H1 (cell line): ENCODE measurements around the gene KLF9. TPM values are rescaled to one million over a fixed set of nuclear protein-coding genes. Genes with fewer than 3 reads are reported as not detected.

Experiments used
- CTCF ChIA-PET: fragments of 300-600 bp; sonication (Branson Sonifier 250); formaldehyde crosslinking; loops from one replicate; lab custom pipeline; 2021; ENCODE audit not compliant: partially characterized antibody; lab: Charles Lee
- POLR2A ChIA-PET: fragments of 300-600 bp; sonication (Branson Sonifier 250); formaldehyde crosslinking; loops from one replicate; lab custom pipeline; 2021; ENCODE audit warnings: inconsistent platforms; ENCODE audit not compliant: partially characterized antibody; lab: Charles Lee
- DNase-seq, 2 experiments: peaks; one replicate each; pipeline versions ENCODE4 v3.0.0 to v3.0.0-alpha.2; 2010 to 2022; ENCODE audit warnings: low spot score in 2 of 2, low read depth in 1 of 2, mixed read lengths in 1 of 2
- FAIRE-seq: peaks from 2 replicates; lab custom pipeline; 2011; peaks lifted over from hg19 to GRCh38; lab: Jason Lieb, UNC
- H2AFZ ChIP-seq: 2 replicates; pipeline ENCODE4 v1.8.1; 2012; ENCODE audit warnings: low read length, inconsistent platforms
- H2AK5ac ChIP-seq: 2 replicates; pipeline ENCODE4 v1.6.1; 2013; ENCODE audit warnings: low read depth, low read length
- H2BK120ac ChIP-seq: replicated peaks from 2 replicates; pipeline ENCODE3; 2013; ENCODE audit warnings: low read depth, low read length, inconsistent platforms
- H2BK12ac ChIP-seq: 2 replicates; pipeline ENCODE4 v1.6.1; 2013; ENCODE audit warnings: low read depth, low read length
- H2BK15ac ChIP-seq: 2 replicates; pipeline ENCODE4 v1.6.1; 2013; ENCODE audit warnings: low read length
- H2BK20ac ChIP-seq: 2 replicates; pipeline ENCODE4 v1.6.1; 2013; ENCODE audit warnings: low read length
- H2BK5ac ChIP-seq: 2 replicates; pipeline ENCODE4 v1.6.1; 2013; ENCODE audit warnings: low read depth, low read length
- H3K14ac ChIP-seq: 2 replicates; pipeline ENCODE4 v1.6.1; 2013; ENCODE audit warnings: inconsistent platforms; ENCODE audit not compliant: insufficient read length
- H3K18ac ChIP-seq: 2 replicates; pipeline ENCODE4 v1.6.1; 2013; ENCODE audit warnings: low read length; ENCODE audit errors: extremely low read depth
- H3K23ac ChIP-seq: 2 replicates; pipeline ENCODE4 v1.6.1; 2013; ENCODE audit warnings: inconsistent platforms; ENCODE audit not compliant: insufficient read length
- H3K23me2 ChIP-seq: 2 replicates; pipeline ENCODE4 v1.6.1; 2013; ENCODE audit warnings: low read depth, low read length
- H3K27ac ChIP-seq: 2 replicates; pipeline ENCODE4 v1.6.1; 2011; ENCODE audit warnings: low read depth, low read length, inconsistent platforms
- H3K27me3 ChIP-seq, 4 experiments: replicated peaks in 1 of 4; 1 replicate in 1 of 4; 2 replicates in 3 of 4; pipeline versions ENCODE4 v1.6.1 to v1.8.1; 2011 to 2013; ENCODE audit warnings: low read length in 3 of 4, mild to moderate bottlenecking in 3 of 4, inconsistent platforms in 2 of 4, mixed read lengths in 2 of 4, moderate library complexity in 1 of 4; ENCODE audit not compliant: control insufficient read depth in 3 of 4, insufficient read depth in 3 of 4; ENCODE audit errors: extremely low read depth in 1 of 4
- H3K36me3 ChIP-seq, 4 experiments: 2 replicates each; pipeline versions ENCODE4 v1.6.1 to v1.8.1; 2011 to 2013; ENCODE audit warnings: mild to moderate bottlenecking in 4 of 4, low read length in 3 of 4, moderate library complexity in 2 of 4, control low read depth in 1 of 4, inconsistent platforms in 1 of 4; ENCODE audit not compliant: insufficient read depth in 4 of 4, control insufficient read depth in 2 of 4
- H3K4ac ChIP-seq: replicated peaks from 2 replicates; pipeline ENCODE3; 2013; ENCODE audit warnings: low read length, low read depth, mixed read lengths, inconsistent platforms; ENCODE audit not compliant: insufficient read length
- H3K4me1 ChIP-seq, 4 experiments: replicated peaks in 1 of 4; 1 replicate in 1 of 4; 2 replicates in 3 of 4; pipeline versions ENCODE4 v1.6.1 to v1.8.1; 2011 to 2013; ENCODE audit warnings: low read length in 3 of 4, inconsistent platforms in 2 of 4, mixed read lengths in 1 of 4; ENCODE audit not compliant: insufficient read depth in 4 of 4, control insufficient read depth in 3 of 4
- H3K4me2 ChIP-seq, 2 experiments: 2 replicates each; pipeline versions ENCODE4 v1.6.1 to v1.8.1; 2011 to 2013; ENCODE audit warnings: low read depth in 2 of 2, low read length in 2 of 2, control low read depth in 1 of 2, inconsistent platforms in 1 of 2, mild to moderate bottlenecking in 1 of 2; ENCODE audit not compliant: insufficient read depth in 1 of 2
- H3K4me3 ChIP-seq, 4 experiments: fragments of 200-600, 300-600 bp in 1 of 4; sonication (generic), shearing (Covaris generic), sonication (Bioruptor Twin) in 1 of 4; 2 replicates each; pipeline versions ENCODE4 v1.5.1 to v1.8.1; 2011 to 2016; ENCODE audit warnings: low read length in 4 of 4, low read depth in 3 of 4, control low read depth in 2 of 4, inconsistent platforms in 2 of 4, mild to moderate bottlenecking in 2 of 4, mixed read lengths in 1 of 4, moderate library complexity in 1 of 4; ENCODE audit not compliant: insufficient read depth in 2 of 4; ENCODE audit errors: extremely low read depth in 1 of 4
- H3K56ac ChIP-seq: replicated peaks from 2 replicates; pipeline ENCODE3; 2013; ENCODE audit warnings: low read depth, mild to moderate bottlenecking, mixed read lengths, low read length, inconsistent platforms; ENCODE audit not compliant: insufficient read length
- H3K79me1 ChIP-seq: 2 replicates; pipeline ENCODE4 v1.6.1; 2013; ENCODE audit warnings: low read depth, low read length, control low read depth
- H3K79me2 ChIP-seq, 2 experiments: 2 replicates each; pipeline versions ENCODE4 v1.6.1 to v1.8.1; 2012 to 2013; ENCODE audit warnings: low read length in 2 of 2, mild to moderate bottlenecking in 2 of 2, inconsistent platforms in 1 of 2; ENCODE audit not compliant: insufficient read depth in 2 of 2, control insufficient read depth in 1 of 2
- H3K9ac ChIP-seq, 4 experiments: replicated peaks in 1 of 4; 1 replicate in 1 of 4; 2 replicates in 3 of 4; pipeline versions ENCODE4 v1.6.1 to v1.8.1; 2011 to 2013; ENCODE audit warnings: low read depth in 3 of 4, low read length in 3 of 4, control low read depth in 2 of 4, mild to moderate bottlenecking in 2 of 4, moderate library complexity in 2 of 4, inconsistent platforms in 1 of 4; ENCODE audit errors: extremely low read depth in 1 of 4
- H3K9me3 ChIP-seq, 2 experiments: 2 replicates each; pipeline versions ENCODE4 v1.6.1 to v1.8.1; 2012 to 2013; ENCODE audit warnings: mild to moderate bottlenecking in 2 of 2, moderate library complexity in 2 of 2, control low read depth in 1 of 2, inconsistent platforms in 1 of 2, low read depth in 1 of 2, low read length in 1 of 2, mixed read lengths in 1 of 2; ENCODE audit not compliant: insufficient read depth in 2 of 2
- H4K20me1 ChIP-seq, 2 experiments: replicated peaks in 1 of 2; 2 replicates each; pipeline versions ENCODE3 to v1.8.1; 2011 to 2013; ENCODE audit warnings: inconsistent platforms in 2 of 2, low read length in 2 of 2, mild to moderate bottlenecking in 1 of 2; ENCODE audit not compliant: insufficient read depth in 2 of 2, control insufficient read depth in 1 of 2
- H4K5ac ChIP-seq: 2 replicates; pipeline ENCODE4 v1.6.1; 2013; ENCODE audit warnings: low read length, low read depth, mixed read lengths, inconsistent platforms; ENCODE audit not compliant: insufficient read length
- H4K8ac ChIP-seq: 2 replicates; pipeline ENCODE4 v1.8.0; 2013; ENCODE audit warnings: mild to moderate bottlenecking, moderate library complexity, low read length, inconsistent platforms; ENCODE audit not compliant: insufficient read depth; ENCODE audit errors: extremely low read depth
- H4K91ac ChIP-seq: replicated peaks from 2 replicates; pipeline ENCODE3; 2013; ENCODE audit warnings: low read length, mixed read lengths, inconsistent platforms; ENCODE audit not compliant: insufficient read length
- KDM4A ChIP-seq: IDR thresholded peaks from one replicate; pipeline ENCODE4 v1.7.1; 2012; ENCODE audit warnings: low read depth, mild to moderate bottlenecking, moderate library complexity, low read length, inconsistent platforms; ENCODE audit not compliant: severe bottlenecking
- TEAD4 ChIP-seq: IDR thresholded peaks from 2 replicates; pipeline ENCODE4 v1.6.1; 2012; ENCODE audit warnings: low read depth, low read length, inconsistent platforms, mixed read lengths
- WGBS, 2 experiments: shearing (Covaris generic) in 1 of 2; methylation state at CpG; one replicate each; pipeline versions ENCODE4 v1.1.6 to v1.1.7; 2013 to 2015; ENCODE audit warnings: low lambda C conversion rate in 2 of 2, mixed read lengths in 2 of 2, inconsistent platforms in 1 of 2, low coverage in 1 of 2, missing lambda C conversion rate in 1 of 2; ENCODE audit not compliant: insufficient replicate concordance in 2 of 2, insufficient coverage in 1 of 2, insufficient read length in 1 of 2; ENCODE audit errors: extremely low coverage in 1 of 2, missing lambda C conversion rate in 1 of 2; 5-methylcytosine and 5-hydroxymethylcytosine counted together
- polyA plus RNA-seq, 7 experiments: library from polyadenylated mRNA; depleted of rRNA in 3 of 7; stranded (reverse) in 5 of 7; unstranded in 2 of 7; fragments of >200 nt in 5 of 7; fragments of 200-250 nt in 2 of 7; gene quantifications; 1 replicate in 5 of 7; 2 replicates in 1 of 7; 4 replicates in 1 of 7; pipeline versions ENCODE4 v1.2.1 to v1.2.3, GENCODE V29; 2011 to 2013; ENCODE audit warnings: missing spikeins in 2 of 7, mixed read lengths in 2 of 7
- total RNA-seq: library from RNA; stranded (reverse); fragmentation: NEBNext Ultra II Directional; extraction: Animal tissue kit (Norgen Biotek cat#: 25700); gene quantifications from 2 replicates; pipeline ENCODE4 v1.2.1, GENCODE V29; 2021

KLF9 gene
- total and polyA plus RNA-seq, 2 of the 8 experiments (the other 6 are each of a cell fraction or from before 2014, with no cell fraction given), result 0.47 to 0.82 TPM

DNA sequence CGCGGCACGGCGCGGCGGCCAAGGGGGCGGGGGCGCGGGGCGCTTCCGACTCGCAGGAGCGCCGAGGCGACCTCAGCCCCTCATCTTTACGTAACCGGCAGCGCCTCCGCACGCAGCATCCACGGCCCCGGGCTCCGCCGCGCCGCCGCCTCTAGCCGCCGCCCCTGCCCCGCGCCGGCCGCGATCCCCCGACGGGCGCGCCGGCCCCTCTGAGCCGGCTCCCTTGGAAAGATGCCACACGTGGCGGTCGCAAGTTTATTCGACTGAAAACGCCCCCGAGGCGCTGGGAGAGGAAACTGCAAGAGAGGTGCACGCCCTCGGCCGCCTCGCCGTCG lies 1.0 kb downstream of the KLF9 start:
- Histone ChIP-seq H3K14ac (no peak overlapping the region), H3K4ac (no peak overlapping the region), H3K56ac (no peak overlapping the region), H3K4me2 (peak overlapping the region; percentile 99), H2AK5ac (no peak overlapping the region), H4K91ac (no peak overlapping the region), H3K18ac (peak overlapping the region; percentile 4; the same call in 1 of the 2 replicates), H2BK5ac (no peak overlapping the region), H2BK120ac (no peak overlapping the region), H4K8ac (peak overlapping the region; percentile 54; the same call in 1 of the 2 replicates), H3K27me3 (peaks cover 9 to 36% (median 31%) of the 10 kb centered on the region in 4 experiments), H3K9ac (peak overlapping the region in 1 of 4 experiments; percentile 2; a peak in 1 of 7 replicates), H3K36me3 (no peaks in the 10 kb centered on the region), H3K27ac (no peak overlapping the region), H2AFZ (0 out of 2 replicates have a peak overlapping the region, but pooled peaks have one; percentile 47), H4K20me1 (no peaks in the 10 kb centered on the region), H3K23ac (no peak overlapping the region), H3K23me2 (peaks cover 15% of the 10 kb centered on the region), H3K4me3 (peak overlapping the region; percentile 42 to 70 (median 62))
- CTCF ChIA-PET, result interaction anchor here (1.3 kb wide), 1 partner anchor 97 kb away, joined by 4 read pairs; no protein-coding TSS in a partner anchor
- POLR2A ChIA-PET, result no interaction called here
- no peak for DNase-seq
- 4% methylated on average over 23 of the region's 53 CpGs; no CpG with 5 or more reads in 1 of the 2 experiments for WGBS, 2 experiments
- TF ChIP-seq TEAD4, result no peak
- TF ChIP-seq KDM4A, result peak; percentile 79
- TF ChIP-seq, all 59 proteins: peak for 1
- H2BK20ac ChIP-seq, result no peak overlapping the region
- no peak overlapping the region for H2BK15ac ChIP-seq
- H2BK12ac ChIP-seq, result no peak overlapping the region
- no peaks in the 10 kb centered on the region for H3K9me3 ChIP-seq
- FAIRE-seq, result no peak
- H3K79me2 ChIP-seq, result no peaks in the 10 kb centered on the region
- H3K79me1 ChIP-seq, result no peaks in the 10 kb centered on the region
- no peak overlapping the region for H4K5ac ChIP-seq
- H3K4me1 ChIP-seq, result peaks cover 4 to 13% (median 6%) of the 10 kb centered on the region in 4 experiments
